ENCODE results near the gene KAT6B. TPM values are rescaled to one million over a fixed set of nuclear protein-coding genes. Genes with fewer than 3 reads are reported as not detected.
A peak's percentile ranks its signal among the peaks of the same experiment; 100 is the strongest.

KAT6B gene
- total and polyA plus RNA-seq, 2 donors from 2014 or later, result 2.9 to 34.2 TPM

GRCh38 chr10:74922921-74923320 lies 96.5 kb downstream of the KAT6B start:
- no peak for DNase-seq
- intact Hi-C loops (cut with DNase I), result no loop called here
- no peaks in the 10 kb centered on the region for H3K27me3 ChIP-seq (ENCODE audit: control insufficient read depth, insufficient read depth, low read length)
- H3K27ac ChIP-seq (ENCODE audit: low read depth in 2 of 2, low read length in 2 of 2), result no peak overlapping the region
- no peaks in the 10 kb centered on the region for H3K36me3 ChIP-seq (ENCODE audit: control insufficient read depth in 2 of 3, insufficient read depth in 3 of 3, low read length in 3 of 3)
- no peak for FAIRE-seq
- H3K9me3 ChIP-seq (ENCODE audit: control insufficient read depth in 2 of 3, insufficient read depth in 1 of 3, low read length in 3 of 3), result no peaks in the 10 kb centered on the region
- no peak for TF ChIP-seq CTCF (IDR thresholded peaks at IDR 0.05; ENCODE audit: borderline replicate concordance, extremely low read depth, insufficient read depth)
- no peak overlapping the region for H3K9ac ChIP-seq (ENCODE audit: low read length in 3 of 3)
- peaks cover 3 to 19% (median 10%) of the 10 kb centered on the region in 3 donors for H3K4me1 ChIP-seq (ENCODE audit: control insufficient read depth in 2 of 3, insufficient read depth in 2 of 3, low read depth in 1 of 3, low read length in 3 of 3)
- no peak overlapping the region for H3K4me3 ChIP-seq (ENCODE audit: low read length in 3 of 3)

- intact Hi-C loops (cut with DNase I), result no loop called here
- H3K9ac ChIP-seq (ENCODE audit: low read length in 3 of 3), result no peak overlapping the region
- no peaks in the 10 kb centered on the region for H3K36me3 ChIP-seq (ENCODE audit: control insufficient read depth in 2 of 3, insufficient read depth in 3 of 3, low read length in 3 of 3)
- peaks cover 3 to 19% (median 10%) of the 10 kb centered on the region in 3 donors for H3K4me1 ChIP-seq (ENCODE audit: control insufficient read depth in 2 of 3, insufficient read depth in 2 of 3, low read depth in 1 of 3, low read length in 3 of 3)
- no peak for FAIRE-seq
- no peak for DNase-seq
- no peaks in the 10 kb centered on the region for H3K27me3 ChIP-seq (ENCODE audit: control insufficient read depth, insufficient read depth, low read length)
- H3K4me3 ChIP-seq (ENCODE audit: low read length in 3 of 3), result no peak overlapping the region
- no peaks in the 10 kb centered on the region for H3K9me3 ChIP-seq (ENCODE audit: control insufficient read depth in 2 of 3, insufficient read depth in 1 of 3, low read length in 3 of 3)
- TF ChIP-seq CTCF (IDR thresholded peaks at IDR 0.05; ENCODE audit: borderline replicate concordance, extremely low read depth, insufficient read depth), result no peak
- no peak overlapping the region for H3K27ac ChIP-seq (ENCODE audit: low read depth in 2 of 2, low read length in 2 of 2)
Measured at GRCh38 chr10:74923556-74923955, 97.2 kb downstream of the KAT6B start.

- Histone ChIP-seq H3K9me3 (ENCODE audit: control insufficient read depth in 2 of 3, insufficient read depth in 1 of 3, low read length in 3 of 3) (no peaks in the 10 kb centered on the region), H3K4me3 (ENCODE audit: low read length in 3 of 3) (no peak overlapping the region), H3K4me1 (ENCODE audit: control insufficient read depth in 2 of 3, insufficient read depth in 2 of 3, low read depth in 1 of 3, low read length in 3 of 3) (peaks cover 3 to 19% (median 10%) of the 10 kb centered on the region in 3 donors), H3K36me3 (ENCODE audit: control insufficient read depth in 2 of 3, insufficient read depth in 3 of 3, low read length in 3 of 3) (no peaks in the 10 kb centered on the region), H3K27ac (ENCODE audit: low read depth in 2 of 2, low read length in 2 of 2) (peak overlapping the region in 1 of 2 donors; percentile 59), H3K27me3 (ENCODE audit: control insufficient read depth, insufficient read depth, low read length) (no peaks in the 10 kb centered on the region), H3K9ac (ENCODE audit: low read length in 3 of 3) (no peak overlapping the region)
- FAIRE-seq (peak; percentile 62), DNase-seq (peak in 2 of 5 donors; percentile 66 to 79)
- intact Hi-C loops (cut with DNase I), result no loop called here
- TF ChIP-seq CTCF (IDR thresholded peaks at IDR 0.05; ENCODE audit: borderline replicate concordance, extremely low read depth, insufficient read depth), result no peak
Measured at GRCh38 chr10:74924251-74924963, 98.0 kb downstream of the KAT6B start.
